GM23248 (cell line): ENCODE results near the gene PIP5K1C.

Source experiments
- EZH2 ChIP-seq: fragments of 200-600 bp; sonication (generic); IDR thresholded peaks from 2 replicates; pipeline ENCODE4 v1.6.1; 2018; ENCODE audit warnings: antibody characterized with exemption, mild to moderate bottlenecking; ENCODE audit not compliant: insufficient read depth, poor library complexity, severe bottlenecking
- EZH2phosphoT487 ChIP-seq: fragments of 200-600 bp; sonication (generic); IDR thresholded peaks from 2 replicates; pipeline ENCODE4 v1.6.1; 2018; ENCODE audit warnings: antibody characterized with exemption, moderate library complexity, mild to moderate bottlenecking, low read depth; ENCODE audit not compliant: insufficient read depth

GRCh38 chr19:3671680-3672574 lies 28.3 kb downstream of the PIP5K1C start:
- TF ChIP-seq EZH2: no peak
- TF ChIP-seq EZH2phosphoT487: no peak
